Thyroid gland (tissue), 4 donors: ENCODE measurements around the gene SLC5A4.

ENCODE experiments used
- CTCF ChIP-seq, 6 experiments: fragments of 200-600 bp in 3 of 6; fragments of 450-650 bp in 3 of 6; sonication (generic) in 3 of 6; IDR thresholded peaks; one replicate each; pipeline ENCODE4 v1.5.1; 2016 to 2019; ENCODE audit warnings: antibody characterized with exemption in 6 of 6, mild to moderate bottlenecking in 2 of 6, inconsistent platforms in 1 of 6, moderate library complexity in 1 of 6
- POLR2A ChIP-seq, 2 donors: fragments of 450-650 bp; IDR thresholded peaks; one replicate each; pipeline ENCODE4 v1.6.1; 2017; ENCODE audit warnings: antibody characterized with exemption in 2 of 2, mild to moderate bottlenecking in 2 of 2, moderate library complexity in 1 of 2

GRCh38 chr22:32217465-32217864 lies 37.7 kb downstream of the SLC5A4 start:
- no peak for TF ChIP-seq POLR2A (IDR thresholded peaks at IDR 0.05)
- TF ChIP-seq CTCF (IDR thresholded peaks at IDR 0.05), result no peak
